OCI-LY7 (cell line): ENCODE results near the gene PLIN5. TPM values are rescaled to one million over a fixed set of nuclear protein-coding genes. Genes with fewer than 3 reads are reported as not detected.

Source experiments
- BruUV-seq: library from RNA; stranded (reverse); fragments of 400-500 nt; replicated peaks from 2 replicates; lab custom pipeline; 2021; lab: Mats Ljungman, UMichigan
- CTCF ChIA-PET: fragments of 300-600 bp; sonication (Branson Sonifier 250); formaldehyde crosslinking; loops from one replicate; lab custom pipeline; 2022; ENCODE audit warnings: antibody characterized with exemption; ENCODE audit not compliant: unreplicated experiment; lab: Charles Lee
- POLR2A ChIA-PET: fragments of 300-600 bp; sonication (Branson Sonifier 250); formaldehyde crosslinking; loops from one replicate; lab custom pipeline; 2022; ENCODE audit warnings: antibody characterized with exemption; lab: Charles Lee
- DNase-seq: peaks from one replicate; pipeline ENCODE4 v3.0.0-alpha.2; 2015; ENCODE audit warnings: low spot score
- H2AFZ ChIP-seq: fragments of 200-600 bp; sonication (generic), shearing (Covaris generic); 2 replicates; pipeline ENCODE4 v1.6.1; 2014; ENCODE audit warnings: mild to moderate bottlenecking, antibody characterized with exemption, low read length, moderate library complexity
- H3K27ac ChIP-seq: fragments of 200-600 bp; sonication (generic); 2 replicates; pipeline ENCODE4 v1.5.1; 2014; ENCODE audit warnings: mixed run types, low read depth, mild to moderate bottlenecking, moderate library complexity, low read length, inconsistent platforms; ENCODE audit not compliant: poor library complexity, severe bottlenecking
- H3K36me3 ChIP-seq: fragments of 200-600 bp; sonication (generic); 2 replicates; pipeline ENCODE4 v1.6.1; 2014; ENCODE audit warnings: mild to moderate bottlenecking, antibody characterized with exemption, low read length, moderate library complexity, mixed read lengths; ENCODE audit not compliant: insufficient read depth
- H3K4me1 ChIP-seq: fragments of 200-600 bp; sonication (generic); 2 replicates; pipeline ENCODE4 v1.5.1; 2014; ENCODE audit warnings: mild to moderate bottlenecking, low read length; ENCODE audit not compliant: insufficient read depth, poor library complexity, severe bottlenecking
- H3K4me2 ChIP-seq: fragments of 200-600 bp; sonication (generic); 2 replicates; pipeline ENCODE4 v1.6.1; 2014; ENCODE audit warnings: mild to moderate bottlenecking, low read length
- H3K4me3 ChIP-seq: fragments of 200-600 bp; sonication (generic); 2 replicates; pipeline ENCODE4 v1.5.1; 2014; ENCODE audit warnings: mild to moderate bottlenecking, low read depth, low read length; ENCODE audit not compliant: poor library complexity, severe bottlenecking
- H3K79me2 ChIP-seq: fragments of 200-600 bp; sonication (generic); 2 replicates; pipeline ENCODE4 v1.6.1; 2016; ENCODE audit warnings: low read depth, mild to moderate bottlenecking, low read length, moderate library complexity, mixed read lengths; ENCODE audit not compliant: insufficient read depth
- H3K9me2 ChIP-seq: fragments of 200-600 bp; sonication (generic); 2 replicates; pipeline ENCODE4 v1.6.1; 2016; ENCODE audit warnings: mild to moderate bottlenecking, low read length, mixed read lengths; ENCODE audit not compliant: insufficient read depth
- H3K9me3 ChIP-seq: fragments of 200-600 bp; sonication (generic); 2 replicates; pipeline ENCODE4 v1.6.1; 2014; ENCODE audit warnings: mild to moderate bottlenecking, mixed run types, low read length, mixed read lengths
- H4K20me1 ChIP-seq: fragments of 200-600 bp; sonication (generic); 2 replicates; pipeline ENCODE4 v1.6.1; 2014; ENCODE audit warnings: mild to moderate bottlenecking, antibody characterized with exemption, low read length, moderate library complexity, mixed read lengths; ENCODE audit not compliant: insufficient read depth
- EZH2phosphoT487 ChIP-seq: fragments of 200-600 bp; sonication (generic); IDR thresholded peaks from 2 replicates; pipeline ENCODE4 v1.6.1; 2018; ENCODE audit warnings: low read depth, borderline replicate concordance, mild to moderate bottlenecking, mixed run types, antibody characterized with exemption, low read length, moderate library complexity, mixed read lengths
- intact Hi-C: fragments of 100-400 bp; cut with micrococcal nuclease; formaldehyde crosslinking; loops from one replicate; pipeline ENCODE4 v1.10.0; 2022; ENCODE audit not compliant: unreplicated experiment
- total RNA-seq, 2 experiments: library from RNA; depleted of rRNA in 1 of 2; stranded (reverse); fragments of >200 nt in 1 of 2; shearing (Covaris generic) in 1 of 2; gene quantifications; 2 replicates each; pipeline ENCODE4 v1.2.3, GENCODE V29; 2014 to 2022
- TF ChIP-seq, protein P1 (sequence below): fragments of 200-600 bp; sonication (generic); conservative IDR thresholded peaks from 2 replicates; pipeline ENCODE4 v1.5.1; 2014; ENCODE audit warnings: mild to moderate bottlenecking, antibody characterized with exemption, low read length, moderate library complexity, mixed read lengths

Gene PLIN5
- total RNA-seq, 2 experiments from 2014 or later: 0.85 to 1.9 TPM

GRCh38 chr19:4512070-4512469, 23.0 kb downstream of the PLIN5 start:
- Histone ChIP-seq H3K9me3 (no peaks in the 10 kb centered on the region), H3K4me2 (no peak overlapping the region), H3K4me3 (no peak overlapping the region), H3K4me1 (no peaks in the 10 kb centered on the region), H2AFZ (no peak overlapping the region), H3K9me2 (no peaks in the 10 kb centered on the region), H4K20me1 (no peaks in the 10 kb centered on the region), H3K79me2 (no peaks in the 10 kb centered on the region), H3K27ac (no peak overlapping the region), H3K36me3 (no peaks in the 10 kb centered on the region)
- TF ChIP-seq, protein P1, sequence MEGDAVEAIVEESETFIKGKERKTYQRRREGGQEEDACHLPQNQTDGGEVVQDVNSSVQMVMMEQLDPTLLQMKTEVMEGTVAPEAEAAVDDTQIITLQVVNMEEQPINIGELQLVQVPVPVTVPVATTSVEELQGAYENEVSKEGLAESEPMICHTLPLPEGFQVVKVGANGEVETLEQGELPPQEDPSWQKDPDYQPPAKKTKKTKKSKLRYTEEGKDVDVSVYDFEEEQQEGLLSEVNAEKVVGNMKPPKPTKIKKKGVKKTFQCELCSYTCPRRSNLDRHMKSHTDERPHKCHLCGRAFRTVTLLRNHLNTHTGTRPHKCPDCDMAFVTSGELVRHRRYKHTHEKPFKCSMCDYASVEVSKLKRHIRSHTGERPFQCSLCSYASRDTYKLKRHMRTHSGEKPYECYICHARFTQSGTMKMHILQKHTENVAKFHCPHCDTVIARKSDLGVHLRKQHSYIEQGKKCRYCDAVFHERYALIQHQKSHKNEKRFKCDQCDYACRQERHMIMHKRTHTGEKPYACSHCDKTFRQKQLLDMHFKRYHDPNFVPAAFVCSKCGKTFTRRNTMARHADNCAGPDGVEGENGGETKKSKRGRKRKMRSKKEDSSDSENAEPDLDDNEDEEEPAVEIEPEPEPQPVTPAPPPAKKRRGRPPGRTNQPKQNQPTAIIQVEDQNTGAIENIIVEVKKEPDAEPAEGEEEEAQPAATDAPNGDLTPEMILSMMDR: no peak
- ChIA-PET CTCF (no interaction called here), POLR2A (no interaction called here)
- no peak for DNase-seq
- intact Hi-C loops: no loop called here
- BruUV-seq: no TSS peak

DNA sequence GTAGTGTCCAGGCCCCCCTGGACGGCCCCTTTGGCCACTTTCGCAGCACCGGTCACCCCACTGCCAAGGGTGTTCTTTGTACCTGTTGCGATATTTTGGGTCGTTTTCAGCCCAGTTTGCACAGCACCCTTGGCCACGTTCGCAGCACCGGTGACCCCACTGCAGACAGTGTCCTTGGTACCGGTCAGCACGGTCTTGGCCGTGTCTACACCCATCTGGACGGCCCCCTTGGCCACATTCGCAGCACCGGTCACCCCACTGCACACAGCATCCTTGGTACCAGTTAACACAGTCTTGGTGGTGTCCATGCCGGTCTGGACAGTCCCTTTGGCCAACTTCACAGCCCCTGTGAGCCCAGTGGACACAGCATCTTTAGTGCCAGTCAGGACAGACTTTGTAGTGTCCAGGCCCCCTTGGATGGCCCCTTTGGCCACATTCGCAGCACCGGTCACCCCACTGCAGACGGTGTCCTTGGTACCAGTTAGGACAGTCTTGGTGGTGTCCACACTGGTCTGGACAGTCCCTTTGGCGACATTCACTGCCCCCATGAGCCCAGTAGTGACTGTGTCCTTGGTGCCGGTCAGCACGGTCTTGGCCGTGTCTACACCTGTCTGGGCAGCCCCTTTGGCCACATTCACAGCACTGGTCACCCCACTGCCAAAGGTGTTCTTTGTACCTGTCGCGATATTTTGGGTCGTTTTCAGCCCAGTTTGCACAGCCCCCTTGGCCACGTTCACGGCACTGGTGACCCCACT, 23.5 kb downstream of the PLIN5 start:
- intact Hi-C loops: no loop called here
- Histone ChIP-seq H3K9me2 (no peaks in the 10 kb centered on the region), H3K27ac (no peak overlapping the region), H4K20me1 (no peaks in the 10 kb centered on the region), H3K9me3 (no peaks in the 10 kb centered on the region), H3K4me3 (no peak overlapping the region), H2AFZ (no peak overlapping the region), H3K4me2 (no peak overlapping the region), H3K36me3 (no peaks in the 10 kb centered on the region), H3K79me2 (no peaks in the 10 kb centered on the region), H3K4me1 (no peaks in the 10 kb centered on the region)
- no peak for TF ChIP-seq EZH2phosphoT487
- TF ChIP-seq, protein P1: no peak
- BruUV-seq: no TSS peak
- DNase-seq: no peak
- ChIA-PET CTCF (no interaction called here), POLR2A (no interaction called here)

DNA sequence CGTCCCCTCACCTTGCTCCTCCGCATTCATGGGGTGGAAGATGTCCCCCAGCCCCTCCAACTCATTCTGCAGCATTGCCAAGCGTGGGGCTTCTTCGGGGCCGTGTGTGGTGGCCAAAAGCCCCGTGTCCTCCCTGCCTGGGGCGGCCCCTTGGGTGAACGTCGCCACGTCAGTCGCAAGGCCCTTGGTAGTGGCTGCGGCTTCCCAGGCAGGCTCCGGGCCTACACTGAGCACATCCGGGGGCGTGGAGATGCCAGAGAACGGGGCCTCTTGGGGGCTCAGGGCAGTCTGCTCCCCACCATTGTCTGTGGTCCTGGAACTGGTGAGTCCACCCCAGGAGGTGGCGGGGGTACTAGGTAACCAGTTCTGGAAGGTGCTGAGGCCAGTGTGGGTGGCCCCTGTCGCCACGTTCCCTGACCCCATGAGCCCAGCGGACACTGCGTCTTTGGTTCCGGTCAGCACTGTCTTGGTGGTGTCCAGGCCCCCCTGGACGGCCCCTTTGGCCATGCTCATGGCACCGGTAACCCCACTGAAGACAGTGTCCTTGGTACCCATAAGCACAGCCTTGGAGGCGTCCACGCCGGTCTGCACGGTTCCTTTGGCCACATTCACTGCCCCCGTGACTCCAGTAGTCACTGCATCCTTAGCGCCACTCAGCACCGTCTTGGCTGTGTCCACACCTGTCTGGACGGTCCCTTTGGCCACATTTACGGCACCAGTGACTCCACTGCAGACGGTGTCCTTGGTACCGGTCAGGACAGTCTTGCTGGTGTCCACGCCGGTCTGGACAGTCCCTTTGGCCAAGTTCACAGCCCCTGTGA, 24.4 kb downstream of the PLIN5 start:
- H4K20me1 ChIP-seq: no peaks in the 10 kb centered on the region
- no TSS peak for BruUV-seq
- no peak overlapping the region for H3K4me2 ChIP-seq
- H3K36me3 ChIP-seq: no peaks in the 10 kb centered on the region
- H3K9me3 ChIP-seq: no peaks in the 10 kb centered on the region
- H3K9me2 ChIP-seq: no peaks in the 10 kb centered on the region
- ChIA-PET POLR2A (no interaction called here), CTCF (no interaction called here)
- no peaks in the 10 kb centered on the region for H3K4me1 ChIP-seq
- no peak overlapping the region for H2AFZ ChIP-seq
- TF ChIP-seq EZH2phosphoT487: no peak
- TF ChIP-seq, protein P1: no peak
- H3K4me3 ChIP-seq: no peak overlapping the region
- no peak overlapping the region for H3K27ac ChIP-seq
- intact Hi-C loops: no loop called here
- no peak for DNase-seq
- no peaks in the 10 kb centered on the region for H3K79me2 ChIP-seq
